Measurements from ENCODE around the gene GNB1.
A peak's percentile ranks its signal among the peaks of the same experiment; 100 is the strongest.

Gene GNB1

DNA sequence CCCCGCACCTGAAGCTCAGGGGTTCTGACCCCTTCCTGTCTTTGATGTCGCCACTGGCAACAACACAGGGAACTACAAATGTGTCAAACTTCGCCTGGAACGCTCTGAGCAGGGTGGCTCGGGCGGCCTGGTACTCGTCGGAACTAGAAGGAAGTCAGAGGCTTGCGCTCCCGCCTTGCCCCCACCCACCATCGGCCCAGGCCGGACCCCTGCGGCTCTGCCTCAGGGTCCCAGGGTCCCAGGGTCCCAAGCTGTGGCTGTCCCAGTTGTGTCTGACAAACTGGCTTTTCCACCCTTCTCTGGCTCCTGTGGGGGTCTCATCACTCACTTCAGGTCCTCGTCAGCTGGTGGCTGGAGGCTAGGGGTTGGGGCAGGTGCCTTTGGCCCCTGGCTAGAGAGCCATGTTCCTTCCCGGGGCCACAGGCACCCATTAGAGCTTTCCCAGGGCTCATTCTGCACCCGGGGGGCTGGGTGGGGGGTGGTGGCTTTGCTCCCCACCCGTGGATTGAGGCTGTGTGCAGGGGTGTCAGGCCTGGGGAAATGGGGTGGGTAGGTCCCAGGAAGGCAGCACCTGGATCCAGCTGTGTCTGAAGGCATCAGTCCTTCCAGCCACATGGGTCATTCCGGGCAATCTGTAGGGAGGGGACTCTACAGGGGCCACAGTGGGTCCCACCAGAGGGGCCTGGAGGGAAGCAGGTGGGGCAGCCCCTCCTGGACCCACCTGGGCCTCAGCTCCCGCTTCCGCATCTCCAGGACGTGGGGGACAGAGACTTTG is 36.2 kb upstream of the GNB1 start:
- no peaks in the 10 kb centered on the region for H3K4me1 Mint-ChIP-seq (ENCODE audit: low read depth)
- no peaks in the 10 kb centered on the region for H3K9me3 Mint-ChIP-seq
- no peak overlapping the region for H3K4me3 Mint-ChIP-seq
- no peaks in the 10 kb centered on the region for H3K27me3 Mint-ChIP-seq
- no peaks in the 10 kb centered on the region for H3K36me3 Mint-ChIP-seq (ENCODE audit: low read depth)
- no peak overlapping the region for H3K27ac Mint-ChIP-seq

DNA sequence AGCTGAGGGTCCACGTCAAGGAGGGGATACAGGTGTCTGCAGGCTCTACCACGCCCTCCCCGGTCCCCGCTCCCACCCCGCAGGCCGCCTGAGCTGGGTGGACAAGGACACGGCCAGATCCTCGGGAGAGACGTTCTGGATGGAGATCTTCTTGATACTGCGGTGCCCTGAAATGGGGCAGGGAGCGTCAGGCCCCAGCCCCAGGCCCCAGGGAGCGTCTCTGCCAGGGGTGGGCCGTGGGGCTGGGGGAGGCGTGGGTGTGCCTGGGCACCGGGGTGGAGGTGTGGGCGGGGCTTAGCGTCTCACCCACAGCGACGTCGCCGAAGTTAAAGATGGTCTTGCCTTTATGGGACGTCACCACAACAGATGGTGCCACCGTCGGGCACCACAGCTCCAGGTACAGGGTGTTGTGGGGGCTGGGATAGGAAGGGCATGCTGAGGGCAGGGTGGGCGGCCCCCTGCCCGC is 35.5 kb upstream of the GNB1 start:
- no peaks in the 10 kb centered on the region for H3K36me3 Mint-ChIP-seq (ENCODE audit: low read depth)
- H3K4me3 Mint-ChIP-seq: no peak overlapping the region
- H3K27ac Mint-ChIP-seq: no peak overlapping the region
- H3K9me3 Mint-ChIP-seq: no peaks in the 10 kb centered on the region
- H3K4me1 Mint-ChIP-seq (ENCODE audit: low read depth): no peaks in the 10 kb centered on the region
- H3K27me3 Mint-ChIP-seq: no peaks in the 10 kb centered on the region

DNA sequence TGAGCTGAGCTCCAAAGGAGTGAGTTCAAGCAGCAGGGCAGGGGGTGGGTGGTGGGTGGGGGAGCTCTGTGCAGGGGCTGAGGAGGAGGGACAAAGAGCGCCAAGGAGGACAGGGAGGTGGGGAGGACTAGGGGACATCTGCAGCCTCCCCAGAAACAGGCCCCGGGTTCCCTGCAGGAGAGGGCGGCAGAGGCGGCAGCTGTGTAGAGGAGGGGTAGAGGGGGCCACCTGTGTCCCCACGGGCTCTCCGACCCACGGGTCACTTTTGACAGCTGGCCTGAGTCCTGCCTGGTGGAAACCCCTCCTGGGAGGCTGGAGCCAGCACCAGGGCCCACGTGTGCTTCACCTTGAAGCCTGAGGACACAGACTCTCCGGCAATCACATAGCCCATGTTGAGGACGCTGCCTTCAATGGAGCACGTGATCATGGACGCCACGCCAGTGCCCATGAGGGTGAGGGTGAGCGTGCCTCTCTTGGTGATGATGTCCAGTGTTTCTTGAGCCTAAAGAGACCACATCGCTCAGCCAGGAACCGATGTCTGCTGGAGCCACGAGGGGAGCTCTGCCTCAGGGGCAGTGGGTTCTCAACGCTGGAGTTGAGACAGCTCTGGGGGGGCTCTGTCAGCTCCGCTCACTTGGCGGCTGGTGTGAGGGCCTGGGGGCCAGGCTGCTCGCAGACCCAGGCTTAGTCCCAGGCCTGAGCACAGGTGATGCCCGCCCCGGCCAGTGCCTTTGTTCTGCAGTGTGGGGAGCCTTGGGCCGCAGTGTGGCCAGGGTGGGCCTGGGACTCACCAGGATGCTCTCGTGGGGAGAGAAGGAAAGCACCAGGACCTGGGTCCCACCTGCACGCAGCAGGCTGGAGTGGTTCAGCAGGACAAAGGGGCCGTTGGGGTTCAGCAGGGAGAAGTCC is 34.8 kb upstream of the GNB1 start:
- H3K36me3 Mint-ChIP-seq (ENCODE audit: low read depth): no peaks in the 10 kb centered on the region
- H3K27ac Mint-ChIP-seq: no peak overlapping the region

DNA sequence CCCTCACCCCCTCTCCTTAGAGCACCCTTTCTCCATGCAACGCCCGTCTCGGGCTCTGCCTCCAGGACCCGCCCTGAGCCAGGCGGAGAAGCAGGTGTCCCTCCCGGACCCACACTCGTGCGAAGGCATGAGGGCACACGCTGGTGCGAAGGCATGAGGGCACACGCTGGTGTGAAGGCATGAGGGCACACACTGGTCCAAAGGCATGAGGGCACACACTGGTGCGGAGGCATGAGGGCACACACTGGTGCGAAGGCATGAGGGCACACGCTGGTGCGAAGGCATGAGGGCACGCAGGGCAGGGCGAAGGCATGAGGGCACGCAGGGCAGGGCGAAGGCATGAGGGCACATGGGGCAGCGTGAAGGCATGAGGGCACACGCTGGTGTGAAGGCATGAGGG is 34.0 kb upstream of the GNB1 start:
- Mint-ChIP-seq H3K27me3 (no peaks in the 10 kb centered on the region), H3K4me1 (ENCODE audit: low read depth) (no peaks in the 10 kb centered on the region), H3K27ac (no peak overlapping the region), H3K4me3 (no peak overlapping the region), H3K9me3 (no peaks in the 10 kb centered on the region), H3K36me3 (ENCODE audit: low read depth) (no peaks in the 10 kb centered on the region)

More for the DNA sequence above, 34.8 kb upstream of the GNB1 start:
- H3K4me3 Mint-ChIP-seq: no peak overlapping the region
- H3K9me3 Mint-ChIP-seq: no peaks in the 10 kb centered on the region
- H3K27me3 Mint-ChIP-seq: no peaks in the 10 kb centered on the region
- H3K4me1 Mint-ChIP-seq (ENCODE audit: low read depth): no peaks in the 10 kb centered on the region

DNA sequence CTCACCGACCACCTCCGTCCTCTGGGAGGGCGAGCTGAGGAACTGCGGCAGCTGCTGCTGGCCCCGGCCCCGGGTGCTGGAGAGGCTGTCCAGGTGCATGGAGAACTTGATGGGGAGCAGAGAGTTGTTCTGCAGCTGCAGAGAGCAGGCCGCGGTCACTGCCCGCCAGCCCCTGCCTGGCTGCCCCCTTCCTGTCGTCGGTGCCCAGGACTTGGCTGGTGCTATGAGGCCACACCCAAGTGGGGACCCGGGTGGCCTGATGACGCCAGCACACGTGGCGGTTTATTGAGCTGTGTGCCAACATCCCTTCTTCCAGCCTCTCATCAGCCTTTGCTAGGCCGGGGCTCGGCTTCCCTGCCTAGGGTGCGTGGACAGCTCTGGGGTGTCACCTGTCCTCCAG is 33.5 kb upstream of the GNB1 start:
- H3K36me3 Mint-ChIP-seq (ENCODE audit: low read depth): no peaks in the 10 kb centered on the region
- H3K9me3 Mint-ChIP-seq: no peaks in the 10 kb centered on the region
- no peak overlapping the region for H3K4me3 Mint-ChIP-seq
- H3K4me1 Mint-ChIP-seq (ENCODE audit: low read depth): peaks cover 3% of the 10 kb centered on the region
- H3K27ac Mint-ChIP-seq: no peak overlapping the region
- H3K27me3 Mint-ChIP-seq: no peaks in the 10 kb centered on the region

DNA sequence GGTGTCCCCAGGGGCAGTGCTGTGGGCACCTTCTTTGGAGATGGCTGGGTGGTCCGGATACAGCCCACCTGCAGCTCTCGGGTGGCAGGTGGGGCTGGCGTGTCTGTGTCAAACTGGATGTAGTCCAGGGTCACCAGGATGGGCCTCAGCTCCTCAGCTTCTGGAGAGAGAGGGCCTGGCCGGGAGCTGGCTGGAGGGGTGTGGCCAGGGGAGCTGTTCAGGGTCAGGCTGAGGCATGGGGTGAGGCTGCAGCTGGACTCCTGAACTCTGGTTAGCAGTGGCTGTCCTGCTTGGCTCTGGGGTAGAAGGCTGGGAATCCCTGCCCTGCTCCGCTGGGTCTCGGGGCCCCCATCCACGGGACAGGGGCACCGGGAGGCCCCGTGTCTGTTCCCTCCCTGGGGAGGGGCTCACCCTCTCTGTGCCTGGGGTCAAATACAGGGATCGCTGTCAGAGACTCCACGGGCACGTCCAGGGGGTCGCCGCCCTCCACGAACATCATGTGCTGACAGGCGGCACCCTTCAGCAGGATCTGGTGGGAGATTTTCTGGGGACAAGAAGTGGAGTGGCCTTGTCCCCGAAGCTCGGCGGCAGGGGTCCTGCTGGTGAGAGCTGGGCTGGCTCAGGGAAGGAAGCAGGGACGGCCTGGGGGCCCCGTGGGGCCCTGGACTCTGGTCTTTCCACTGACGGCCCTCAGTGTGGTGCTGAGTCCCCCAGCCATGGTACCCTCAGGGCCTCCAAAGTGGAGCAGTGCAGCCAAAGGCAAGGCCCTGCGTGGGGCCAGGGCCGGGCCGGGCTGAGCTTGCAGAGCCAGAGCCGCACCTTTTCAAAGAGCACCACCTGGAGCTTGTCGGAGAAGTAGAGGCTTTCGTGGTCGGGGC is 32.3 kb upstream of the GNB1 start:
- Mint-ChIP-seq H3K9me3 (no peaks in the 10 kb centered on the region), H3K27me3 (no peaks in the 10 kb centered on the region), H3K4me3 (no peak overlapping the region), H3K4me1 (ENCODE audit: low read depth) (peaks cover 3% of the 10 kb centered on the region), H3K36me3 (ENCODE audit: low read depth) (no peaks in the 10 kb centered on the region), H3K27ac (no peak overlapping the region)

DNA sequence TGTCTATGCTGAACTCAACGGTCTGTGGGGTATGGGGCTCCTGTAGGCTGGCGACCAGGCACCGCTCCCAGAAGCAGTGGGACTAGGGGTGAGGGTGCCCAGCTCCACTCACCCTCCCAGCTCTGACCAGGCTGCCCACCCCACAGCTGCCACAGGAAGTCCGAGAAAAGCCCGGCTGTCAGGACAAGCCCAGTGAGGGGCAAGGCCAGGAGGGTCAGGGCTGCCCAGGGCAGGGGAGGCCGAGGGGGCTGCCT is 31.7 kb upstream of the GNB1 start:
- H3K4me3 Mint-ChIP-seq: no peak overlapping the region
- H3K27ac Mint-ChIP-seq: no peak overlapping the region
- no peaks in the 10 kb centered on the region for H3K9me3 Mint-ChIP-seq
- H3K4me1 Mint-ChIP-seq (ENCODE audit: low read depth): peaks cover 3% of the 10 kb centered on the region
- H3K27me3 Mint-ChIP-seq: no peaks in the 10 kb centered on the region
- H3K36me3 Mint-ChIP-seq (ENCODE audit: low read depth): no peaks in the 10 kb centered on the region

DNA sequence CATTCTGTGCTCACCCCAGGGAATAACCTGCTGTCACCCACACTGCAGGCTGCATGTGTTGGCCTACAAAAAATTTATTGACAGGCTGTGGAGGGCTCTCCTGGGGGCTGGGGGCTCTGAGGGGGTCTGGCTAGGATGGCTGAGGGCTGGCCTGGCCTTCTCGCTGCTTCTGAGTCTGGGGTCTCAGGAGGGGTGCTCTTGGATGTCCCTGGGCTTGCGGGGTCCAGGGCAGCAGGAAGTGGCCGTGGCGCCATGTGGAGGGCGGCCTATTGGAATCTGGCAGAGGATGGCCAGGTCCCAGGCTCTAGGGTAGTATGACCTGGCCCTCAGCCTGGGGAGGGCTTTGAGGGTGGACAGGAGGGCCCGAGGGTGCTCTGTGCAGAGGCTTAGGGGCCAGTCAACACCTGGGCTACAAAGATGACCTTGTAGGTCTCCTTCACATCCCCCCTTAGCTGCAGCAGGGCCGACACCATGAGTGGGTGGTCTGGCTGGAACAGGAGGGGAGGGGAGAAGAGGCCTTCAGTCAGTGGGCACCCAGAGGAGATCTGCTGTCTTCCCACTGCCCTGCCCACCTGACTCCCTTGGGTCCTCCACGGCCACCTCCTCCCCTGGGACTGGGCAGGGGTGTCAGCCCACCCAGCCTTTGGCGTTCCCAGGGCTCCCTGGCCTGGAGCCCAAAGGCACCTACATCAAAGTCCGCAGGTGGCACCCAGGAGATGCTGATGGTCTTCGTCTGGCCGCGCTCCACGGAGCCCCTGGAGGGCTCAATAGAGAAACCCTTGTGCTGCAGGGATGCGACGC is 31.2 kb upstream of the GNB1 start:
- H3K4me1 Mint-ChIP-seq (ENCODE audit: low read depth): peaks cover 3% of the 10 kb centered on the region
- no peak overlapping the region for H3K27ac Mint-ChIP-seq
- no peaks in the 10 kb centered on the region for H3K36me3 Mint-ChIP-seq (ENCODE audit: low read depth)
- H3K9me3 Mint-ChIP-seq: no peaks in the 10 kb centered on the region
- H3K4me3 Mint-ChIP-seq: no peak overlapping the region
- H3K27me3 Mint-ChIP-seq: no peaks in the 10 kb centered on the region

DNA sequence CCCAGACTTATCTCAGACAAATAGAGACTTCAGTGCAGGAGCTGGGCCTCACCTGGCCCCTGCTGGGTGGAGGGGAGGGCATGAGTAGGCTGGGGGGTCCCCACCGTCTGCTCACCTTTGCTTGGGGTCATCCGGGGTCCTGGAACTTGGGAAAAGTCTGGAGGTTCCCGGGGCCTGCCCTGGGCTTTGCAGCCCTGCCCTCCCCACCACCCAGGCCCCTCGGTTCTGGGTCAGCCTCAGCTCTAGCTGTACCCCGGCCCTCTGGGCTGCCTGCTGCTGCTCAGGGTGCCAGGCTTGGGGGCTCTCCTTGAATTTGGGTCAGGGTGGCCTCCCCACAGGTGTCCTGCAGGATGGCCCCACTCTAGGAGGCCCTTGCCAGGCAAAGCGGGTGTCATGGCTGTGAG is 30.6 kb upstream of the GNB1 start:
- Mint-ChIP-seq H3K4me1 (ENCODE audit: low read depth) (peaks cover 3% of the 10 kb centered on the region), H3K9me3 (no peaks in the 10 kb centered on the region), H3K27me3 (no peaks in the 10 kb centered on the region), H3K36me3 (ENCODE audit: low read depth) (no peaks in the 10 kb centered on the region), H3K4me3 (no peak overlapping the region), H3K27ac (no peak overlapping the region)

DNA sequence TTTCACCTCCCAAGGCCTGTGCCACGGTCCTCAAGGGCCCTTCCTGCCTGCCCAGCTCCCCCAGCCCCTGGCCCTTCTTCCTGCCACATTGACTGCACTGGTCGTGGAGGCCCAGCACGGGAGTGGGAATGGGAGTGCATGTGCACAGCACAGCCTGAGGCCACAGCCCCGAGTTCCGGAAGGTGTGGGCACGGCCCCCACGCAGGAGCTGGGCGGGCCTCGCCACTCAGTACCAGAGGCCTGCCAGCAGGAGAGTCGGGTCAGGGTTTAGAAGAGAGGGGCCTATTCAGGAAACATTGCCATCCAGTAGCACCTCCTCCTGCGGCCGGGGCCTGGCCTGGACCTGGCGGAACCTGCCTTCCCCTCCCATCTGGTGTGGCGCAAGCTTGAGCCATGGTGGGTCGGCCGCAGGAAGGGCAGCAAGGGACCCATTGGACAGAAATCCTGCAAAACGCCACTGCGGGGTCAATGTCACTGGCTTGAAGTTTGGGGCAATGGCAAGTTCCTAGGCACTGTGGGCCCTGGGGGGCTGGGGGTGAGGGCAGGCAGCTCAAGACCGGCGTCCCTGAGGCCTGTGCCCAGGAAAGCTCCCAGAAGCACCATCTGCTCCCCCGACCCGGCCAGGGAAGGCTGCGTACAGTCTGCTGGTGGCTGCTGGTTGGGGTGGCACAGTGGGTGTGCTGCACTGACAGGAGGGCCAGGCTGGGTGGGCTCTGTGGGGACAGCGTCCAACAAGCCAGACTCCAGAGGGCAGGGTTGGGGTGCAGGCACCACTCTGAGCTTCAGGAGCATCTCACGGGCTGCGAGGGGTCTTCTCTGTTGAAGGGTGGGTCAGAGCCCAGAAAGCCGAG is 29.9 kb upstream of the GNB1 start:
- H3K4me1 Mint-ChIP-seq (ENCODE audit: low read depth): peaks cover 3% of the 10 kb centered on the region
- H3K4me3 Mint-ChIP-seq: no peak overlapping the region
- no peak overlapping the region for H3K27ac Mint-ChIP-seq
- no peaks in the 10 kb centered on the region for H3K9me3 Mint-ChIP-seq
- no peaks in the 10 kb centered on the region for H3K36me3 Mint-ChIP-seq (ENCODE audit: low read depth)
- no peaks in the 10 kb centered on the region for H3K27me3 Mint-ChIP-seq

DNA sequence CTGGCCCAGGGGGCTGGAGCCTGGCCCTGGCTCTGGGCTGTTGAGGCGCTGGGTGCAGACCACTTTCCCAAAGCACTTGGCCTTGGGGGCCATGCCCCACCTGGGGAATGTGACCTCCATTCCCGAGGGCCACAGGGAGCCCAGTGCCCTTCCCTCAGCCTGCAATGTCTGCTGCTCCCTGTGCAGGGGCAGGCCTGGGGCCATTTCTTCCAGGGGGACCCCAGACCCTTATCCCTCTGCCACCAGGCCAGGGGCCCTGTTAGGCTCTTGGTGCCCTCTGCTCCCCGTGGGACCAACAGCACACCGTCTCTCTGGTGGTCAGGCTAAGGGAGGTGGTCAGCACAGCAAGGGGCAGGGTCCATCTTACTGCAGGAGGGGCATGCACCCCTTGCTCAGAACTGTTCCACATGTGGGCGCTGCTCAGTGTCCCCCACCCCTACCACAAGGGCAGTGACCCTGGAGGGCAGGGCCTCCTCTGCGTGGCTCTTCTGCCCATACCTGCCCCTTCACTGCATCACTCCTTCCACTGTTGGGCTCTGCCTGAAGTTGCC is 29.2 kb upstream of the GNB1 start:
- H3K9me3 Mint-ChIP-seq: no peaks in the 10 kb centered on the region
- peaks cover 3% of the 10 kb centered on the region for H3K4me1 Mint-ChIP-seq (ENCODE audit: low read depth)
- no peak overlapping the region for H3K27ac Mint-ChIP-seq
- no peaks in the 10 kb centered on the region for H3K36me3 Mint-ChIP-seq (ENCODE audit: low read depth)
- H3K4me3 Mint-ChIP-seq: no peak overlapping the region
- no peaks in the 10 kb centered on the region for H3K27me3 Mint-ChIP-seq

DNA sequence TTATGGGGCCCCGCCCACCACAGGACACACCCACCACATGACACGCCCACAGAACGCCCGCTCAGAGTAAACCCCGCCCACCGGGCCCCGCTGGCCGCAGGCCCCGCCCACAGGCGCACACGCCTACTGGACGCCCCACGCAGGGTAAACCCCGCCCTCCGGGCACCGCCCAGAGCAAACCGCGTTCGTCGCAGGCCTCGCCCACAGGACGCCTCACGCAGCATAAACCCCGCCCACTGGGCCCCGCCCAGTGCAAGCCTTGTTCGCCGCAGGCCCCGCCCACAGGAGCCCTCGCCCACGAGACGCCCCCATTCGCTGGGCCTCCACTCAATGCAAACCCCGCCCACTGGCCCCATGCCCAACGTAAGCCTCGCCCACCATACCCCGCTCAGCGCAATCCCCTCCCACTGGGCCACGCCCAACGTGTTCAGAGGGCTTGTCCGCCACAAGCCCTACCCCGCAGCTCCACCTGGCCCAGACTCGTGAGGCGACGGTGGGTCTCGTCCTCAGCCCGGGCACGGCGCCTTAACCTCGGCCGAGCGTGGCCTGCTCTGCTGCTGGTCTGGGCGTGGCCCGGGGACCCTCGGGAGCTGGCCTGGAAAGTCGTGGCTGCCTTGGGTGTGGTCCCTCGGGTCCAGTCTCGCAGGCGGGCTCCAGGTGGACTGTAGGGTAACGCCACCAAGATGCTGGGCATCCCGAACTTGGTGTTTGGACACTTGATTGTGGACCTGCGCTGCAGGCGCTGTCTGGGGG is 28.6 kb upstream of the GNB1 start:
- no peak overlapping the region for H3K27ac Mint-ChIP-seq
- H3K4me1 Mint-ChIP-seq (ENCODE audit: low read depth): peaks cover 3% of the 10 kb centered on the region
- H3K9me3 Mint-ChIP-seq: no peaks in the 10 kb centered on the region

DNA sequence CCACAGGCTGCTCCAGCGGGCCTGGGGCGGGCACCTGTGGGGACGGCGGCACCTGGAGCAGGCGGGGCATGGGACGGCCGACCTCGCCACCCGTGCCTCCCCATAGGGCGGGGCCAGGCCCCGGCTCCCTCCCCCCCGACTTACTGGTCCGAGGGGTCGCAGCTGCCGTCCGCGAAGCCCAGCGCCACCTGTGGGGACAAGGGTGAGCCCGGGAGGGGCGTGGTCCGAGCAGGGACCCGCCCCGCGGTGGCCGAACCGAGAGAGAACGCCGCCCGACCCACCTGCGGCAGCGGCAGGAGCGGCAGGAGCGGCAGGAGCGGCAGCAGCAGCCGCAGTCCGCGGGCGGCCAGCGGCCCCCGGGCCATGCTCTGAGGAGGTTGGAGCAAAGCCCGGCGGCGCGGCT is 28.0 kb upstream of the GNB1 start, which contains the start of gene TMEM52:
TMEM52 (minus strand) TSS at position 379 of the 403 bp plus-strand sequence; CDS start at position 365, 14 bp downstream.
- Mint-ChIP-seq H3K9me3 (no peaks in the 10 kb centered on the region), H3K4me3 (peak within 1 kb of the TSS; percentile 43), H3K36me3 (ENCODE audit: low read depth) (no peaks in the 10 kb centered on the region), H3K4me1 (ENCODE audit: low read depth) (peaks cover 3% of the 10 kb centered on the region), H3K27me3 (peaks cover under 1% of the 10 kb centered on the region), H3K27ac (no peak within 1 kb of the TSS)

More for the DNA sequence above, 28.6 kb upstream of the GNB1 start:
- H3K4me3 Mint-ChIP-seq: peak overlapping the region; percentile 43
- H3K36me3 Mint-ChIP-seq (ENCODE audit: low read depth): no peaks in the 10 kb centered on the region
- H3K27me3 Mint-ChIP-seq: no peaks in the 10 kb centered on the region

Data from stimulated activated naive CD8-positive, alpha-beta T cell treated with anti-CD3 and anti-CD28 coated beads, Interleukin-15, Interleukin-2, amounts not matched to agents 100 ng/mL and 50 ng/mL, for 24 hours (primary cell).